ENCODE data around the gene CYP21A2.

CYP21A2 gene

GRCh38 chr6:32069878-32070515 is 31.8 kb downstream of the CYP21A2 start:
- Histone ChIP-seq H3K36me3 (ENCODE audit: insufficient read depth, low read length) (no peaks in the 10 kb centered on the region), H3K9me3 (ENCODE audit: low read length) (no peaks in the 10 kb centered on the region), H3K27me3 (ENCODE audit: insufficient read depth, low read length) (peaks cover 28% of the 10 kb centered on the region), H2AFZ (ENCODE audit: low read depth, low read length) (no peak overlapping the region), H3K4me3 (ENCODE audit: low read length) (no peak overlapping the region), H3K4me1 (ENCODE audit: insufficient read depth, low read length) (no peaks in the 10 kb centered on the region)

- no peak overlapping the region for H3K4me3 ChIP-seq (ENCODE audit: low read length)
- no peaks in the 10 kb centered on the region for H3K4me1 ChIP-seq (ENCODE audit: insufficient read depth, low read length)
- H3K36me3 ChIP-seq (ENCODE audit: insufficient read depth, low read length): no peaks in the 10 kb centered on the region
- H3K9me3 ChIP-seq (ENCODE audit: low read length): no peaks in the 10 kb centered on the region
- H3K27me3 ChIP-seq (ENCODE audit: insufficient read depth, low read length): peaks cover 31% of the 10 kb centered on the region
- no peak overlapping the region for H2AFZ ChIP-seq (ENCODE audit: low read depth, low read length)
Observed at GRCh38 chr6:32070814-32071543, 32.8 kb downstream of the CYP21A2 start.

GRCh38 chr6:32073101-32073500 is 34.9 kb downstream of the CYP21A2 start:
- H3K27me3 ChIP-seq (ENCODE audit: insufficient read depth, low read length): peaks cover 31% of the 10 kb centered on the region
- H3K4me3 ChIP-seq (ENCODE audit: low read length): no peak overlapping the region
- H3K4me1 ChIP-seq (ENCODE audit: insufficient read depth, low read length): no peaks in the 10 kb centered on the region
- H3K9me3 ChIP-seq (ENCODE audit: low read length): no peaks in the 10 kb centered on the region
- H2AFZ ChIP-seq (ENCODE audit: low read depth, low read length): no peak overlapping the region
- H3K36me3 ChIP-seq (ENCODE audit: insufficient read depth, low read length): no peaks in the 10 kb centered on the region

GRCh38 chr6:32073613-32074012 is 35.4 kb downstream of the CYP21A2 start:
- H2AFZ ChIP-seq (ENCODE audit: low read depth, low read length): no peak overlapping the region
- H3K36me3 ChIP-seq (ENCODE audit: insufficient read depth, low read length): no peaks in the 10 kb centered on the region
- no peaks in the 10 kb centered on the region for H3K4me1 ChIP-seq (ENCODE audit: insufficient read depth, low read length)
- H3K27me3 ChIP-seq (ENCODE audit: insufficient read depth, low read length): peaks cover 31% of the 10 kb centered on the region
- no peak overlapping the region for H3K4me3 ChIP-seq (ENCODE audit: low read length)
- H3K9me3 ChIP-seq (ENCODE audit: low read length): no peaks in the 10 kb centered on the region

- H3K4me1 ChIP-seq (ENCODE audit: insufficient read depth, low read length): no peaks in the 10 kb centered on the region
Observed at GRCh38 chr6:32074996-32075532, 36.8 kb downstream of the CYP21A2 start.

GRCh38 chr6:32075781-32076180 is 37.6 kb downstream of the CYP21A2 start:
- Histone ChIP-seq H3K36me3 (ENCODE audit: insufficient read depth, low read length) (no peaks in the 10 kb centered on the region), H3K4me3 (ENCODE audit: low read length) (no peak overlapping the region), H3K4me1 (ENCODE audit: insufficient read depth, low read length) (no peaks in the 10 kb centered on the region), H3K9me3 (ENCODE audit: low read length) (no peaks in the 10 kb centered on the region), H2AFZ (ENCODE audit: low read depth, low read length) (no peak overlapping the region), H3K27me3 (ENCODE audit: insufficient read depth, low read length) (peaks cover 11% of the 10 kb centered on the region)

More at GRCh38 chr6:32074996-32075532, 36.8 kb downstream of the CYP21A2 start:
- Histone ChIP-seq H2AFZ (ENCODE audit: low read depth, low read length) (no peak overlapping the region), H3K9me3 (ENCODE audit: low read length) (no peaks in the 10 kb centered on the region), H3K4me3 (ENCODE audit: low read length) (no peak overlapping the region), H3K36me3 (ENCODE audit: insufficient read depth, low read length) (no peaks in the 10 kb centered on the region), H3K27me3 (ENCODE audit: insufficient read depth, low read length) (peaks cover 17% of the 10 kb centered on the region)

GRCh38 chr6:32076321-32076809 is 38.1 kb downstream of the CYP21A2 start:
- H3K27me3 ChIP-seq (ENCODE audit: insufficient read depth, low read length): peaks cover 6% of the 10 kb centered on the region
- no peaks in the 10 kb centered on the region for H3K4me1 ChIP-seq (ENCODE audit: insufficient read depth, low read length)
- H3K9me3 ChIP-seq (ENCODE audit: low read length): no peaks in the 10 kb centered on the region
- H2AFZ ChIP-seq (ENCODE audit: low read depth, low read length): no peak overlapping the region
- H3K4me3 ChIP-seq (ENCODE audit: low read length): no peak overlapping the region
- no peaks in the 10 kb centered on the region for H3K36me3 ChIP-seq (ENCODE audit: insufficient read depth, low read length)

- no peaks in the 10 kb centered on the region for H3K4me1 ChIP-seq (ENCODE audit: insufficient read depth, low read length)
- no peaks in the 10 kb centered on the region for H3K36me3 ChIP-seq (ENCODE audit: insufficient read depth, low read length)
- H3K4me3 ChIP-seq (ENCODE audit: low read length): no peak overlapping the region
- no peaks in the 10 kb centered on the region for H3K9me3 ChIP-seq (ENCODE audit: low read length)
- no peak overlapping the region for H2AFZ ChIP-seq (ENCODE audit: low read depth, low read length)
- H3K27me3 ChIP-seq (ENCODE audit: insufficient read depth, low read length): peaks cover 7% of the 10 kb centered on the region
Observed at GRCh38 chr6:32079566-32080290, 41.5 kb downstream of the CYP21A2 start.

- Histone ChIP-seq H3K9me3 (ENCODE audit: low read length) (no peaks in the 10 kb centered on the region), H3K36me3 (ENCODE audit: insufficient read depth, low read length) (no peaks in the 10 kb centered on the region), H3K4me3 (ENCODE audit: low read length) (no peak overlapping the region), H2AFZ (ENCODE audit: low read depth, low read length) (no peak overlapping the region), H3K27me3 (ENCODE audit: insufficient read depth, low read length) (peaks cover 8% of the 10 kb centered on the region), H3K4me1 (ENCODE audit: insufficient read depth, low read length) (no peaks in the 10 kb centered on the region)
Observed at GRCh38 chr6:32081168-32081990, 43.2 kb downstream of the CYP21A2 start.

GRCh38 chr6:32082478-32082877 is 44.3 kb downstream of the CYP21A2 start:
- H3K4me1 ChIP-seq (ENCODE audit: insufficient read depth, low read length): no peaks in the 10 kb centered on the region
- no peak overlapping the region for H2AFZ ChIP-seq (ENCODE audit: low read depth, low read length)
- H3K36me3 ChIP-seq (ENCODE audit: insufficient read depth, low read length): no peaks in the 10 kb centered on the region
- peaks cover 18% of the 10 kb centered on the region for H3K27me3 ChIP-seq (ENCODE audit: insufficient read depth, low read length)
- peaks cover 1% of the 10 kb centered on the region for H3K9me3 ChIP-seq (ENCODE audit: low read length)
- H3K4me3 ChIP-seq (ENCODE audit: low read length): no peak overlapping the region

- no peaks in the 10 kb centered on the region for H3K4me1 ChIP-seq (ENCODE audit: insufficient read depth, low read length)
- H3K36me3 ChIP-seq (ENCODE audit: insufficient read depth, low read length): no peaks in the 10 kb centered on the region
- no peak overlapping the region for H3K4me3 ChIP-seq (ENCODE audit: low read length)
- peaks cover 18% of the 10 kb centered on the region for H3K27me3 ChIP-seq (ENCODE audit: insufficient read depth, low read length)
- H2AFZ ChIP-seq (ENCODE audit: low read depth, low read length): no peak overlapping the region
- H3K9me3 ChIP-seq (ENCODE audit: low read length): peaks cover 1% of the 10 kb centered on the region
Observed at GRCh38 chr6:32082935-32083334, 44.7 kb downstream of the CYP21A2 start.
